Mucosa of gallbladder (tissue), 1 donor: ENCODE data around the gene CREB5. TPM values are rescaled to one million over a fixed set of nuclear protein-coding genes. Genes with fewer than 3 reads are reported as not detected.

Source experiments
- DNase-seq: peaks from one replicate; pipeline ENCODE4 v3.0.0-alpha.2; 2020; ENCODE audit warnings: low spot score
- total RNA-seq: library from RNA; stranded (reverse); gene quantifications from one replicate; pipeline ENCODE4 v1.2.1, GENCODE V29; 2021
- donor health status: DM: no; HTN: no; CAD: no.

CREB5 gene
- total RNA-seq, 1 donor from 2014 or later, result 22.5 TPM

- DNase-seq, result no peak
Measured at GRCh38 chr7:28479507-28479947, 67.2 kb downstream of the CREB5 start.

- no peak for DNase-seq
Measured at GRCh38 chr7:28480595-28480994, 68.3 kb downstream of the CREB5 start.

GRCh38 chr7:28481091-28481926 is 69.0 kb downstream of the CREB5 start:
- DNase-seq, result no peak

GRCh38 chr7:28483112-28483511 is 70.8 kb downstream of the CREB5 start:
- no peak for DNase-seq

GRCh38 chr7:28483908-28484605 is 71.7 kb downstream of the CREB5 start:
- DNase-seq, result no peak

GRCh38 chr7:28484606-28484935 is 72.3 kb downstream of the CREB5 start:
- DNase-seq, result no peak

GRCh38 chr7:28487487-28487886 is 75.2 kb downstream of the CREB5 start:
- no peak for DNase-seq

GRCh38 chr7:28488061-28488791 is 75.9 kb downstream of the CREB5 start:
- no peak for DNase-seq

GRCh38 chr7:28490831-28491230 is 78.5 kb downstream of the CREB5 start:
- no peak for DNase-seq

GRCh38 chr7:28493477-28493876 is 81.2 kb downstream of the CREB5 start:
- no peak for DNase-seq

- no peak for DNase-seq
Measured at GRCh38 chr7:28497009-28497408, 84.7 kb downstream of the CREB5 start.

GRCh38 chr7:28498636-28499035 is 86.3 kb downstream of the CREB5 start:
- no peak for DNase-seq

GRCh38 chr7:28500138-28500537 is 87.8 kb downstream of the CREB5 start:
- no peak for DNase-seq

GRCh38 chr7:28502408-28502807 is 90.1 kb downstream of the CREB5 start:
- DNase-seq, result no peak

- DNase-seq, result no peak
Measured at GRCh38 chr7:28503396-28503795, 91.1 kb downstream of the CREB5 start.

GRCh38 chr7:28505014-28505413 is 92.7 kb downstream of the CREB5 start:
- no peak for DNase-seq

- DNase-seq, result no peak
Measured at GRCh38 chr7:28505867-28506266, 93.5 kb downstream of the CREB5 start.

GRCh38 chr7:28507525-28508282 is 95.4 kb downstream of the CREB5 start:
- no peak for DNase-seq

- DNase-seq, result no peak
Measured at GRCh38 chr7:28509251-28510025, 97.1 kb downstream of the CREB5 start.

- no peak for DNase-seq
Measured at GRCh38 chr7:28510026-28510369, 97.7 kb downstream of the CREB5 start.
